SK-N-MC (cell line): Measurements from ENCODE around the gene PTGS2.
"Not testable (repeated sequence)": the region's sequence is repeated elsewhere in the genome, so short reads cannot be mapped to it uniquely, and the experiment has no call there.

Experiments
- DNase-seq: peaks from one replicate; pipeline ENCODE4 v3.0.0-alpha.2; 2011; ENCODE audit warnings: low read depth, low spot score
- H3K27ac ChIP-seq: fragments of 200-600 bp; sonication (generic); 2 replicates; pipeline ENCODE4 v1.5.1; 2016; ENCODE audit warnings: mixed run types
- H3K36me3 ChIP-seq: fragments of 200-600 bp; sonication (generic); 2 replicates; pipeline ENCODE4 v1.6.1; 2017; ENCODE audit warnings: antibody characterized with exemption, low read length, mixed read lengths; ENCODE audit not compliant: insufficient read depth
- H3K4me3 ChIP-seq: fragments of 200-600 bp; sonication (generic); 2 replicates; pipeline ENCODE4 v1.5.1; 2016
- H3K9ac ChIP-seq: fragments of 200-600 bp; sonication (generic); 2 replicates; pipeline ENCODE4 v1.8.0; 2017; ENCODE audit warnings: mixed run types, mixed read lengths; ENCODE audit not compliant: insufficient read length
- H3K9me3 ChIP-seq: fragments of 200-600 bp; sonication (generic); 2 replicates; pipeline ENCODE4 v1.6.1; 2017; ENCODE audit warnings: low read depth, mild to moderate bottlenecking, antibody characterized with exemption, low read length, moderate library complexity, mixed read lengths
- EZH2 ChIP-seq: fragments of 200-600 bp; sonication (generic); IDR thresholded peaks from one replicate; pipeline ENCODE4 v1.6.1; 2017; ENCODE audit warnings: antibody characterized with exemption
- FOXP2 ChIP-seq: optimal IDR thresholded peaks from 2 replicates; pipeline ENCODE3; 2011; ENCODE audit warnings: mild to moderate bottlenecking, moderate library complexity; ENCODE audit not compliant: insufficient read depth; ENCODE audit errors: extremely low read length, control extremely low read depth
- POLR2AphosphoS5 ChIP-seq: IDR thresholded peaks from 2 replicates; pipeline ENCODE4 v1.6.1; 2012; ENCODE audit warnings: mild to moderate bottlenecking, low read depth, low read length, borderline replicate concordance

PTGS2 gene

GRCh38 chr1:186672596-186672995 lies 7.6 kb downstream of the PTGS2 start:
- Histone ChIP-seq H3K9me3 (no peaks in the 10 kb centered on the region), H3K9ac (no peak overlapping the region), H3K4me3 (no peak overlapping the region), H3K36me3 (no peaks in the 10 kb centered on the region; the same call in 1 of the 2 replicates), H3K27ac (no peak overlapping the region)
- no peak for TF ChIP-seq POLR2AphosphoS5
- no peak for DNase-seq

- Histone ChIP-seq H3K4me3 (no peak overlapping the region), H3K27ac (no peak overlapping the region), H3K36me3 (no peaks in the 10 kb centered on the region; the same call in 1 of the 2 replicates), H3K9me3 (no peaks in the 10 kb centered on the region), H3K9ac (no peak overlapping the region)
- DNase-seq = no peak
- TF ChIP-seq EZH2 (no peak), POLR2AphosphoS5 (no peak), FOXP2 (no peak)
Measured at GRCh38 chr1:186672131-186672530, 8.1 kb downstream of the PTGS2 start.

GRCh38 chr1:186671136-186671825 lies 8.9 kb downstream of the PTGS2 start:
- Histone ChIP-seq H3K4me3 (no peak overlapping the region), H3K9ac (no peak overlapping the region), H3K27ac (no peak overlapping the region), H3K36me3 (no peaks in the 10 kb centered on the region; the same call in 1 of the 2 replicates), H3K9me3 (no peaks in the 10 kb centered on the region)
- DNase-seq = no peak
- no peak for TF ChIP-seq FOXP2
- no peak for TF ChIP-seq EZH2
- no peak for TF ChIP-seq POLR2AphosphoS5

DNA sequence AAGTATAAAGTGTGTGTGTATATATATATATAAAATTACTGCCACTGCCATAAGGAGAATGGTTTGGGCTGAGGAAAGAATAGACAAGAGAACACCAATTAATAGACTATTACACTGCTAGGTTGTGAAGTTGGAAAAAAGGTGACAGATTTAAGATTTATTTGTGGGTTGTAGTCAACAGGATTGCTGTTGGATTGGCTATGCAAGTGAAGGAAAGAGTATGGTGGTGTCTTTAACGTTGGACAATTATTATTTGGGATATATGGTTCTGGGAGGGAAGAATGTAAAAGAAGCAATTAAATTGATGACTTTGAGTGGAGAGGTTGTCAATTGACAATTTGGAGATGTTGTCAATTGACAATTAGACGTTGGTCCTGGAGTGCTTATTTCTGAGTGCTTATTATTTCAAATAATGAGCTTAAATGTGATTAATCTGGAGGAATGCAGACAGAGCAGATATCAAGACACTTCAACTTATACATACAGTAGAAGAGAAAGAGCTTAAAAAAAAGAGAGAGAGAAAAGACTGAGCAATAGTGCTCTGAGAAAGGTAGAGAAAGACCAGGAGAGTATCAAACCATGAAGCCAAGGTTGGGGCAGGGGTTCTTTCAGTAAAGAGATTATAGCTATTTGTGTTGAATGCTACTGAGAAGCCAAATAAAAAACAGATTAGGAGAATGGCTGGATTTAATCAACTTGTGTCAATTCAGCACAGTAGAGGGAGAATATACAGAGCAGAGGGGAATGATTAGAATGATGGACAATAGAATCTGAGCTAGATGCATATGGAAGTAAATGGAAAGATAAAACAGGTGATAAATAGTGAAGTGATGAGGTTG lies 9.7 kb downstream of the PTGS2 start:
- Histone ChIP-seq H3K9me3 (no peaks in the 10 kb centered on the region), H3K9ac (no peak overlapping the region), H3K27ac (no peak overlapping the region), H3K4me3 (no peak overlapping the region), H3K36me3 (no peaks in the 10 kb centered on the region; the same call in 1 of the 2 replicates)
- TF ChIP-seq EZH2 (no peak), POLR2AphosphoS5 (no peak), FOXP2 (no peak)
- DNase-seq = no peak

GRCh38 chr1:186669784-186670183 lies 10.4 kb downstream of the PTGS2 start:
- H3K9ac ChIP-seq, H3K27ac ChIP-seq, H3K36me3 ChIP-seq, H3K4me3 ChIP-seq, DNase-seq, H3K9me3 ChIP-seq: not testable (repeated sequence)

GRCh38 chr1:186664217-186664616 lies 16.0 kb downstream of the PTGS2 start:
- not testable (repeated sequence) for H3K27ac ChIP-seq, H3K36me3 ChIP-seq, DNase-seq, H3K9ac ChIP-seq, H3K9me3 ChIP-seq, H3K4me3 ChIP-seq

DNA sequence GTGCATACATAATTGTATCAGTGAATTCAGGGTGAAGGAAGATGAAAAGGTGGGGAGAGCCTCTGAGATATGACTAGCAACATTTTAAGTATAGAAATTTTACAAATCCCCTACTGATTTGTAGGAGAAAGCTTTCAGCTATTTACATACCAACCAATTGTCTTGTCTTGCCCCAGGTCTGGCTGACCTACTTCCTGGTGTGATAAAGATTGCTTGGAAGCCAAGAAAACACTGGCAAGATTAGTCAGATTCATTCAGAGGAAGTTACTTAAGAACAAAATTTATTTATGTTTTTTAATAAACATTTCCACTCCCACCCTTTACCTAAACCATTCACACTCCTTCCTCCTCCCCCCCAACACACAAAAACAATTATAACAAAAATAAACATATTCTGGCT lies 17.5 kb downstream of the PTGS2 start:
- Histone ChIP-seq H3K36me3 (no peaks in the 10 kb centered on the region), H3K9ac (no peak overlapping the region), H3K9me3 (no peaks in the 10 kb centered on the region), H3K4me3 (no peak overlapping the region), H3K27ac (no peak overlapping the region)
- no peak for DNase-seq
- no peak for TF ChIP-seq POLR2AphosphoS5
- TF ChIP-seq FOXP2 = no peak
- no peak for TF ChIP-seq EZH2

- Histone ChIP-seq H3K9ac (no peak overlapping the region), H3K4me3 (no peak overlapping the region), H3K27ac (no peak overlapping the region), H3K36me3 (no peaks in the 10 kb centered on the region), H3K9me3 (no peaks in the 10 kb centered on the region)
- TF ChIP-seq POLR2AphosphoS5 (no peak), EZH2 (no peak), FOXP2 (no peak)
- no peak for DNase-seq
Measured at GRCh38 chr1:186659890-186660341, 20.3 kb downstream of the PTGS2 start.

DNA sequence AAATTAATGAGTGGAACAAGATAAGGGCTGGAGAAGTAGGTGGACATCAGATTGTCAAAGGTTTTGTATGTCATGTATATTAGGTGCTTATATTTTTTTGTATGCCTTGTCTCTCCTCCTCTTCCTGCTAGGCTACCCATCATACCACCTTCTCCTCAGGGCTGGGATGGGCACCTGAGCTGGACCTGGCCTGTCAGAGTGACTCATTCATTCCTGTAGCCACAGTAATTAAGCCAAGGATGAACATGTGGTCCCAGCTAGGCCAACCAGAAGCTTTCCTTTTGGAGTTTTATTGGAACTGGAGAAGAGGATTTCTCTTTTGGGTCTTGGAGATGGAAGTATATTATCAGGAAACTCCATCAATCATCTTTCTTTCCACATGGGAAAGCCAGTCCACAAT lies 21.2 kb downstream of the PTGS2 start:
- H3K9me3 ChIP-seq = no peaks in the 10 kb centered on the region
- H3K36me3 ChIP-seq = no peaks in the 10 kb centered on the region
- no peak overlapping the region for H3K9ac ChIP-seq
- H3K4me3 ChIP-seq = no peak overlapping the region
- no peak overlapping the region for H3K27ac ChIP-seq
- DNase-seq = no peak
- TF ChIP-seq EZH2 = no peak
- no peak for TF ChIP-seq FOXP2
